COLO668 (cell line): ENCODE results near the gene CNOT11.
A peak's percentile ranks its signal among the peaks of the same experiment; 100 is the strongest.
"Not testable (repeated sequence)": the region's sequence is repeated elsewhere in the genome, so short reads cannot be mapped to it uniquely, and the experiment has no call there.

Source experiments
- DNase-seq: peaks from one replicate; lab custom pipeline; 2025; ENCODE audit not compliant: unreplicated experiment; lab: John Stamatoyannopoulos, UW

CNOT11 gene

DNA sequence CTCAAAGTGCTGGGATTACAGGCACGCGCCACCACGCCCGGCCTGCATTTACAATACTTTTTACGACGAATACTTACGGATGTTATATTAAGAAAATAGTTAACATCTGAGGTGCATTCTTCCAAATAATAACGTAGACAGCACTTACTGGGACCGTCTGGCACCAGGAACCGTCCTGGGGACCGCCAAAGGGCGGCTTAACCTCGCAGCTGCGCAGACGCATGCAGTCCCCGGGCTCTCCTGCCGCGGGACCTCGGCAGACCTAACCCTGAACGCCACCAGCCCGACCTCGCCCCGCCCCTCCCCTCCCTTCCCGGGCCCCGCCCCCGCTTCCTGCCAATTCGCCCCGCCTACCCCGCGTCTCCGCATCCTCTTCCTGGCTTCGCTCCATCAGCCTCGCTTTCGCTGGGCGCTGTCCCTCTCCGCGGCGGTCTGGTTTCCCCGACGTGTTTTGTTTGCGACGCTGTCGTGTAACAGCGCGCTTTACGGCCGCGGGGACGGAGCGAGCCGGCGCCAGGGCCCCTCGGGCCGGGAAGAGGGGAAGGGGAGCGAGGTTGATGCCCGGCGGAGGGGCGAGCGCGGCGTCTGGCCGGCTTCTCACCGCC is at the start of gene CNOT11:
TSS of gene CNOT11 (plus strand) at position 479 of the 605 bp plus-strand sequence. CDS start at position 558, 79 bp downstream.
- DNase-seq: peak; percentile 99

DNA sequence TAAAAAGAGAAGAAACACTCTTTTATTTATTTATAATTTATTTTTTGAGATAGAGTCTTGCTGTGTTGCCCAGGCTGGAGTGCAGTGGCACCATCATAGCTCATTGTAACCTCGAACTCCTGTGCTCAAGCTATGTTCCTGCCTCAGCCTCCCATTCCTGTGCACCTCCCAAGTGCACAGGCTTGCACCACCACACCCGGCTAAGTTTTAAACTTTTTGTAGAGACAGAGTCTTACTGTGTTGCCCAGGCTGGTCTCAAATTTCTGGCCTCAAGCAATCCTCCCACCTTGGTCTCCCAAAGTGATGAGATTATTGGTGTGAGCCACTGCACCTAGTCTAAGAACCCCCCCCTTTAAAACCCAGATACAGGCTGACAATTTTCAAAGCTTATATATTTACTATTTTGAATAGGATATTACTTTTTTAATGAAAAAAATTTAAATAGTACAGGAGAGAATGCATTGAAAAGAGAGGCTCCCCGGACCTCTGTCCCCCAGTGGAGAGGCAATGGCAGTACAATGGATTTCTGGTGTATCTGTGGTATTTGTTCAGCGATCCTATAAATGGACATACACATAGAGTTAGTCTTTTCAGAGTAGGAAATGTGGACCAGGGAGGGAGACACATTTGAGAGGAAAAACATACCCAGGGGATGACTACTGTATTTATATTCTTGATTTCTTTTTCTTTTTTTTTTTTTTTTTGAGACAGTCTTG is 48.1 kb upstream of the CNOT11 start:
- no peak for DNase-seq

DNA sequence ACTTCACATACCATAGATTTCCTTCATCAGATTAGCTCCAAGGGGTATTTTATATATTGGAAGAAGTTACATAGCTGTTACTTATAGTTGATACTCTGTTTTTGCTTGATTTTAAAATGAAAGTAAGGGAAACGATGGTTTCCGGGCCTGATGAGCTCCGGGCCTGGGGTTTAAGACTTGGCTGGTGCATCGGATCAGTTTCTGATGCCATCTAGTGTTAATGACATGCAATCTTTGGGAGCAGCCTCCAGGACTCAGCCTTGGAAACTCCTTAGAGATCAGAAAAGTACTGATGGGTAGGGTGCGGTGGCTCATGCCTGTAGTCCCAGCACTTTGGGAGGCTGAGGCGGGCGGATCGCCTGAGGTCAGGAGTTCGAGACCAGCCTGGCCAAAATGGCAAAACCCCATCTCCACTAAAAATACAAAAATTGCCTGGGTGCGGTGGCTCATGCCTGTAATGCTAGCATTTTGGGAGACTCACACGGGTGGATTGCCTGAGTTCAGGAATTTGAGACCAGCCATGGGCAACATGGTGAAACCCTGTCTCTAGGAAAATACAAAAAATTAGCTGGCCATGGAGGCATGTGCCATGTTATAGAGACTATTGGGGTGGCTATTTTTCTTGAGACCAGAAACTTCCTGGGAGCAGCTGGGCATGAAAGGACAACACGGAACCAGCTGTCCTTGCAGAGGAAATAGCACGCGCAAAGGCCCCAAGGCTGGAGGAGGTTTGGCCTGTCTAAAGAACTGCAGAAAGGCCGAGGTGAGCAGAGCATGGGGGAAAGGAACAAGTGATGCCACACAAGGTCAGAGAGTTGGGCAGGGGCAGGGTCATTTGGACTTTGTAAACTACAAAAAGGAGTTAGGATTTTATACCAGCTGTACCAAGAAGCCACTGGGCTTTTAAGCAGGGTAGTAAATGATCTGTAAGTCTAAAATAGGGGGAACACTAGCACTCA is 46.9 kb upstream of the CNOT11 start:
- DNase-seq: peak; percentile 29

DNA sequence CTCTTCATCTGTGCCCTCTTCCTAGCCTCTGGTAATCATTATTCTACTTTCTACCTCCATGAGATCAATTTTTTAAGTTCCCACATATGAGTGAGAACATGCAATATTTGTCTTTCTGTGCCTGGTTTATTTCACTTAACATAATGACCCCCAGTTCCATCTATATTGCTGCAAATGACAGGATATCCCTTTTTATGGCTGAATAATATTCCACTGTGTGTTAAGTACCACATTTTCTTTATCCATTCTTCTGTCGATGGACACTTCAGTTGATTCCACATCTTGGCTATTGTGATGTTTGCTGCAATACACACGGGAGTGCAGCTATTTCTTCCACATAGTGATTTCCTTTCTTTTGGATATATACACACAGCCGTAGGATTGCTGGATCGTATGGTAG is 43.9 kb upstream of the CNOT11 start:
- DNase-seq: no peak

DNA sequence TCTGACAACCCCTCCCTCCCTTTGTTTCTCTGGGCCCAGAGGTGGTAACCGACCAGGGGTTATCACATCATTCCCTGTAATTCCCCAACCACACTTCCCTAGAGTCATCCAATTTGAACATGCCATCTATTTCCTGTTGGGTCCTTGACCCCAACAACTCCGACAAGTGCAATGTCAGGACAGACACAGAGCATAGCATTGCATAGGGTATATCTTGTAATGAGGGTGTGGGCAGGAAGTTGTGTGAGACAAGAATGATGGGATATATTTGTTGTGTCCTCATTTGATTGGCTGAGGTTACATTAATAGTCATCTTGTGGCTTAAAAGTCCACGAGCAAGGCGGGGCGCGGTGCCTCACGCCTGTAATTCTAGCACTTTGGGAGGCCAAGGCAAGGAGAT is 33.4 kb upstream of the CNOT11 start:
- no peak for DNase-seq

DNA sequence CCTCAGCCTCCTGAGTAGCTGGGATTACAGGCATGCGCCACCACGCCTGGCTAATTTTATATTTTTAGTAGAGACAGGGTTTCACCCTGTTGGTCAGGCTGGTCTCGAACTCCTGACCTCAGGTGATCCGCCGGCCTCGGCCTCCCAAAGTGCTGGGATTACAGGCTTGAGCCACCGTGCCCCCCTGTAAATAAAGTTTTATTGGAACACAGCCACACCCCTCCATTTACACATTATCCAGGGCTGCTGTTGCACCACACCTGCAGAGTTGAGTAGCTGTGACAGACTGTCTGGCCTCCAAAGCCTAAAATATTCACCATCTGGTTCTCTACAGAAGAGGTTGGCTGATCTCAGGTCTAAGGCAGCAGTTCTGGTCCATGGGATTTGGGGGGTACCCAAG is 32.6 kb upstream of the CNOT11 start:
- DNase-seq: not testable (repeated sequence)

DNA sequence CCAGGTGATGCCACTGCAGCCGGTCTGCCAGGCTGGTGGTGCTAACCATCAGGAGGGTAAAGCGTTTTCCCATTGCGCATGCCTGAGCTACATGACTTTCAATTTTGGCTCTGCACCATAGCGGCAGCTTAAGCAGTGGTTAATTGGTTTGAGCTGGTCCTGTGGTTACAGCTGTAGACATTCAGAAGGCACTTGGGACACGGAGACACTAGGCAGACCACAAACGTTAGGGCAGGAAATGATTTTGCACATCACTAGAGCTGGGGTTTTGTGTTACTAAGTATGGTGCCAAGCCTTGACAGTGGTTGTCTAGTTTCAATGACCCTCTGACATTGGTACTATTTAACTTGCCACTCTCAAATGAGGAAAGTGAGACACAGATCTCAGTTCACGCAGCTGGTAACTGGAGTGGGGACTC is 28.9 kb upstream of the CNOT11 start:
- no peak for DNase-seq

DNA sequence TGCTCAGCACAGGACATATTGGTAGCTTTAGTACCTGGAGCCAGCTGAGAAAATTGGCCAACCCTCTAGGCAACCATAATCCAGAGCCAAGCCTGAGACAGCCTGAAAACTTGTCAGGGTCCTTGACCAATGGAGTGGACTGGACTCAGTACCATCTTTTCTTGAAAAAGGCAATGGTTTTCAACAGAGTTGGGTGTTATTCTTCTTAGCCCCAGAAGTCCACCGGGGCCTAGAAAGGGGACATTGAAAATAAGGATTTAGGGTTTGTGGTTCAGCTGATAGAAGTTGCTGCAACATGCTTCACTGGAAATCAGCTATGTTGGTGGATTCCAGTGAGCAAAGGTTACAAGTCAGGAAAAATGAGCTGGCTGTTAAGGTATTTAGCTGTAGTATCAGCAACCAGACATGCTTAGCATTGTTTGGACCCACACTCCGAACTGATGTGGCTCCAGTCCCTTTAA is 22.1 kb upstream of the CNOT11 start:
- DNase-seq: no peak

DNA sequence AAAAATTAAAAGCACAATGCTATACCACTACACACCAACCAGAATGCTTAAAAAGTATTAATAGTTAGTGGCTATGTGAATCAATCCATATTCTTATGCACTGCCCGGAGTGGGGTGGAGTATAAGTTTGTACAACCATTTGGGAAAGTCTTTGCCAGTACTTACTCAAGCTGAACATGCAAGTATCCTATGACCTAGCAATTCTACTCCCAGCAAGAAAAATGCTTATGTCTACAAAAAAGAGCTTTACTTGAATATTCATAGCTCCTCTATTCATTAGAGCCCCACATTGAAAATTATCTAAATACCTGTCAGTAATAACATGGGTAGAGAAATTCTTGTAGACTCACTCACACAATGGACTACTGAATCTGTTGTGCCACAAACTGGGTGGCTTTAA is 21.4 kb upstream of the CNOT11 start:
- no peak for DNase-seq

DNA sequence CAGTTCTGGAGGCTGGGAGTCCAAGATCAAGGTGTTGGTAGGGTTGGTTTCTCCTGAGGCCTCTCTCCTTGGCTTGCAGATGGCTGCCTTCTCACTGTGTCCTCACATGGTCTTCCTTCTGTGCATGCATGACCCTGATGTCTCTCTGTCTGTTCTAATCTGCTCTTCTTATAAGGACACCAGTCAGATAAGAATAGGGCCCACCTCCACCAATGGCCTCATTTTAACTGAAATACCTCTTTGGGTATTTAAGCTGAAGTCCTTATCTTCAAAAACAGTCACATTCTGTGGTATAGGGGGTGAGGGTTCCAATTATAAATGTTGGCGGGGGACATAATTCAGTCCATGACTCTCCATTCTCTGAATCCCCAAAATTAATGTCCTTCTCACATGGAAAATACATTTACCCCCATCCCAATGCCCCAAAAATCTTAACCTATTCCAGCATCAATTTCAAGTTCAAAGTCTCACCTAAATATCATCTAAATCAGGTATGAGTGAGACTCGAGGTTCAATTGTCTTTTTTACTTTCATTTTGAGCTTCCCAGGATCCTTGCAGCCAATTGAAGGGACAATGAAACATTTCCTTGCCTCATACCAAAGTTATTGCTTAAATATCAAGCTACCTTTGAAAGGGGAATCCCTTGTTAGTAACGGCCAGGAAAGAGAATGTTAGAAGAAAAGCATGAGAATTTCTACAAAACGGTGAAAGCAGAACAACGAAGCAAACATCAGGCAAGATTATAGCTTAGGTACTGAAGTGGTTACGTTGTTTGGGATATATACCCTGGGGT is 20.6 kb upstream of the CNOT11 start:
- no peak for DNase-seq

DNA sequence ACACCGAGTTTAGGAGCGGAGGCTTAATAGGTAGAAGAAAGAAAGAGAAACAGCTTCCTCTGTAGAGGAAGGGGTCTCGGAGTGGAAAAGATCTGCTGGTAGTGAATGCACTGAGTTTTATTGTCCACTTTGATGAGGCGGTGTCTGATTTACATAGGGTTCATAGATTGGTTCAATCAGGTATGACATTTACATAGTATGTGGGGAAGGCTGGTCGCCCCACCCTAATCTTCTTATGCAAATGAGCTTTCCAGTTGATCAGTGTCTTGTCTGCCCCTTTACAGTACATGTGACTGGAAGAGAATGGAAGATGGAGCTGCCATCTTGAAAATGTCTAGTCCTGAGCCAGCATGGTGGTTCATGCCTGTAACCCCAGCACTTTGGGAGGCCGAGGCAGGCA is 19.9 kb upstream of the CNOT11 start:
- no peak for DNase-seq

DNA sequence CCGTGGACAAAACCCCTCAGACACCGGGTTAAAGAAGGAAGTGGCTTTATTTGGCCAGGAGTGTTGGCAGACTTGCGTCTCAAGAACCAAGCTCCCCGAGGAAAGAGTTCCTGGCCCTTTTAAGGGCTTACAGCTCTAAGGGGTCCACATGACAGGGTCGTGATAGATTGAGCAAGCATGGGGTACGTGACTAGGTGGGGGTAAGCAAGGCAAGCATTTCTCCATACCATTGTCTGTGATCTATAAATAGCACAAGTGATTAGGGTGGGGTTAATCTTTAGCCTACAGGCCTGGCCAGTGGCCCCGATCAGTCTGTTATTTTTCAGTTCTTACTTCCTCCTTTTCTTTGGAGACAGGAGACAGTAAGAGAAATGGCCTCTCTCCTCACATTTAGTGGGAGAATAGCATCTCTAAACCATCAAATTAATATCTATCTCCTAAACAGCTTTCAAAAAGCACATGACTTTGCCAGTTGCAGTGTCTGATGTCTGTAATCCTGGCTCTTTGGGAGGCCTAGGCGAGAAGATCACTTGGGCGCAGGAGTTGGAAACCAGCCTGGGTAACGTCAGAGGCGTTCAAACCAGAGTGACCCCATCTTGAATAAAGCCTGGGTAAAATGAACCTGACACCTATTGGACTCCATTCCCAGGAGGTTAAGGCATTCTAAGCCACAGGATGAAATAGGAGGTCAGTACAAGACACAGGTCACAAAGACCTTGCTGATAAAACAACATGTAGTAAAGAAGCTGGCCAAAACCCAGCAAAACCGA is 18.3 kb upstream of the CNOT11 start:
- DNase-seq: no peak

DNA sequence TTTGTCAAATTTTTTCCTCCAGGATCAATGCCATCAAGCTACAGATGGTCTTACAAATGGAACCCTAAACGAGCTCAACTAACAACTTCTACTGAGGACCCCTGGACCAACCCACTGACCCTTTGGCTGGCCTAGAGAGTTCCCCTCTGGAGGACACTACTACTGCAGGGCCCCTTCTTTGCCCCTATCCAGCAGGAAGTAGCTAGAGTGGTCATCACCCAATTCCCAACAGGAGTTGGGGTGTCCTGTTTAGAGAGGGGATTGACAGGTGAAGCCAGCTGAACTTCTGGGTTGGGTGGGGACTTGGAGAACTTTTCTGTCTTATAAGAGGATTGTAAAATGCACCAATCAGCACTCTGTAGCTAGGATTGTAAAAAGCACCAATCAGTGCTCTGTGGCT is 16.7 kb upstream of the CNOT11 start:
- not testable (repeated sequence) for DNase-seq

DNA sequence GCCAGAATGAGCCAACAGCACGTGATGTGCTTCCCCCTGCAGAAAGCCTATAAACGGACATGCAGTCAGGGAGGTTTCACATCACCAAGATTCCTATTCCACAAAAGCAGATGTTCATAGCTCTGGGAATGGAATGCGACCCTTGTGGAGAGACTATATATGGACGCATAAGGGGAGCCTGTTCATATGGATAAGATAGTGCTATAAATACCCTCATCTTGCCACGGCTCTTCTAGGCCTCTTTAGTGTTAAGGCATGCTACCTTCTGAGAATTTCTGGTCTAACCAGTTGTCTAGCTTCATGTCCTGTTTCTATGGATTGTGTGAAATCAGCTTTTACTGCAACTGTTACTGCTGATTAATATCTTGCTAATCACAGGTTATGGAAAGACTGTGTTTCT is 14.7 kb upstream of the CNOT11 start:
- not testable (repeated sequence) for DNase-seq

DNA sequence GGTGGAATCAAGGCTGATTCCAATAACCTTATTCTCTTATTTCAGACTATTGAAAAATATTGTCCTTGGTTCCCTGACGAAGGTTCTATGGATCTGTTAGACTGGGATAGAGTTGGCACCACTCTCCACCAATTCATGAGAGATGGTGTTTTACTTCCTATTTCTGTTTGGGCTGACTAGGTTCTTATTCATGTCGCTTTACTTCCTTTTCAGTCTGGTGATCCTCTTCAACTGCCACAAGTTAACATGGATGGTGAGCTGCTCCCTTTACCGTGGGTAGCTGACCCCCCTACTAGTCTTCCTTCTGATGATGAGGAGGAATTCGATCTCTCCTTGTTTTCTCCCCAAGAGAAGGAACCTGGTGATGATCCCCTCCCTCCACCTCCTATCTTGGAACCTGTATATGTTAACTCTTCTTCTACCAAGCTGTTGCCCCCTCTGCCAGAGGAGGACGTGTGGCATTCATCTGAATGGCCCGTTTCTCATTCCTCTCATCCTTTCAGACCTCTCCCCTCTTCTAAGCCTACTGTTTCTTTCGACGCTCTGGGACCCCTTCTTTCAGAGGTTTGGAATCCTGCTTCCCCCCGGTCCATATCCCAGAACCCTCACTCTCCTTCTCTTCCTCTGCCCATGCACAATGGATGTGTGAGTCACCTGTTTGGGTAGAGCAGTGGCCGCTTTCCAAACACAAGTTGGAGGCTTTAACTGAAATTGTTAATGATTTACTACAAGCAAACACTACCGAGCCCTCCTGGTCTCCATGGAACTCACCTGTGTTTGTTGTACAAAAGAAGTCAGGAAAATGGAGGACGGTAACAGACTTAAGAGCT is 13.5 kb upstream of the CNOT11 start:
- peak; percentile 78 for DNase-seq

DNA sequence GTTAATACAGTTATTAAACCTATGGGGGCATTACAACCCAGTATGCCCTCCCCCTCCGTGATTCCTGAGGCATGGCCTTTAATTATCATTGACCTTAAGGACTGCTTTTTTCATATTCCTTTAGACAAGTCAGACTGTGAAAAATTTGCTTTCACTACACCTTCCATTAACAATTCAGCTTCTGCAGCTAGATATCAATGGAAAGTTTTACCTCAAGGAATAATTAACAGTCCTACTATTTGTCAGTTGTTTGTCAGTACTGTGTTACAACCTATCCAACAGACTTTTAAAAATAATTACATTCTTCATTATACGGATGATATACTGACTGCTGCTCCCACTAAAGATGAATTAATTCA is 12.9 kb upstream of the CNOT11 start:
- not testable (repeated sequence) for DNase-seq

DNA sequence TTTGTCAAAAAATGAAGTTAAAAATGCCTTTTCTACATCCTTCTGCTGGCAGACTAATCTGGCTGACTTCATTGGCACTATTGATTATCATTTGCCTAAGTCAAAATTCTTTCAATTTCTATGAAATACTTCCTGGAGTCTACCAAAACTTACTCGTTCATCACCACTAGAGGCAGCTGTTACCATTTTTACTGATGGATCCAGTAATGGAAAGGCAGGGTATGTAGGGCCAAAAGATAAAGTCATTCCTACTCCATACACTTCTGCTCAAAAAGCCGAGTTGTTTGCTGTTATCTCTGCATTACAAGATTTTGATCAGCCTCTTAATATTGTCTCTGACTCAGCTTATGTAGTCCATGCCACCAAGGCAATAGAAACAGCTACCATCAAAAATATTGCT is 12.0 kb upstream of the CNOT11 start:
- not testable (repeated sequence) for DNase-seq

DNA sequence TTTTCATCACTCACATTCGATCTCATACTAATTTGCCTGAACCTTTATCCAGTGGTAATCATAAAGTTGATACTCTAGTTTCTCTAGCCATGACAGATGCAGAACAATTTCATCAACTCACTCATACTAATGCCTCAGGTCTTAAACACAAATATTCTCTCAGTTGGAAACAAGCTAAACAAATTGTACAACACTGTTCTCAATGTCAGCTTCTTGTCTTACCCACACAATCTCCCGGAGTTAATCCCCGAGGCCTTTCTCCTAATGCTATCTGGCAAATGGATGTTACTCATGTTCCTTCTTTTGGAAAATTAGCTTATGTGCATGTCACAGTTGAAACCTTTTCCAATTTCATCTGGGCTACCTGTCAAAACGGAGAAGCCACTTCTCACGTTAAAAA is 11.5 kb upstream of the CNOT11 start:
- no peak for DNase-seq

DNA sequence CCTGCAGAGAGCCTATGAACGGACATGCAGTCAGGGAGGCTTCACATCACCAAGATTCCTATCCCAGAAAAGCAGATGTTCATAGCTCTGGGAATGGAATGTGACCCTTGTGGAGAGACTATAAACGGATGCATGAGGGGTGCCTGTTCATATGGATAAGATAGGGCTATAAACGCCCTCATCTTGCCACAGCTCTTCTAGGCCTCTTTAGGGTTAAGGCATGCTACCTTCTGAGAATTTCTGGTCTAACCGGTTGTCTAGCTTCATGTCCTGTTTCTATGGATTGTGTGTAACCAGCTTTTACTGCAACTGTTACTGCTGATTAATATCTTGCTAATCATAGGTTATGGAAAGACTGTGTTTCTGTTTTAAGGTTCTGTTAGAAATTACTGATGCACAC is 8.3 kb upstream of the CNOT11 start:
- DNase-seq: not testable (repeated sequence)
